HCT116 (cell line): ENCODE results near the gene UBE3D. TPM values are rescaled to one million over a fixed set of nuclear protein-coding genes. Genes with fewer than 3 reads are reported as not detected.
A peak's percentile ranks its signal among the peaks of the same experiment; 100 is the strongest.

Source experiments
- ATAC-seq: fragments of 200-7000 bp; cut with Tn5 transposase; 2 replicates; pipeline ENCODE4 v1.9.1; 2020; ENCODE audit warnings: mild to moderate bottlenecking, moderate library complexity
- BruUV-seq: library from RNA; stranded (reverse); fragments of 400-500 nt; replicated peaks from 2 replicates; lab custom pipeline; 2021; lab: Mats Ljungman, UMichigan
- CTCF ChIA-PET: fragments of 300-600 bp; sonication (Branson Sonifier 250); formaldehyde crosslinking; loops from one replicate; lab custom pipeline; 2021; ENCODE audit warnings: antibody characterized with exemption; lab: Charles Lee
- POLR2A ChIA-PET: fragments of 300-600, 350-600 bp; sonication (Branson Sonifier 250); formaldehyde crosslinking; loops from one replicate; lab custom pipeline; 2021; ENCODE audit warnings: antibody characterized with exemption; lab: Charles Lee
- RAD21 ChIA-PET, 2 experiments: fragments of 300-600 bp; sonication (Branson Sonifier 250); formaldehyde crosslinking; loops; one replicate each; lab custom pipeline; 2023; ENCODE audit warnings: low total read pairs in 2 of 2; ENCODE audit not compliant: uncharacterized antibody in 2 of 2, unreplicated experiment in 2 of 2, low non-redundant PET in 1 of 2; lab: Charles Lee
- DNase-seq: peaks from one replicate; pipeline ENCODE4 v3.0.0-alpha.2; 2010; ENCODE audit warnings: low read depth, low spot score
- H2AFZ ChIP-seq: fragments of 200-600 bp; shearing (Covaris generic), sonication (generic); 2 replicates; pipeline ENCODE4 v1.6.1; 2017; ENCODE audit warnings: low read depth, mixed run types, mixed read lengths, antibody characterized with exemption, low read length; ENCODE audit not compliant: poor library complexity, severe bottlenecking
- H3K27ac ChIP-seq: 2 replicates; pipeline ENCODE4 v1.5.1; 2012; ENCODE audit warnings: low read depth, low read length
- H3K27me3 ChIP-seq: fragments of 200-600 bp; sonication (generic); 2 replicates; pipeline ENCODE4 v1.6.1; 2016; ENCODE audit warnings: mixed run types, low read length, mixed read lengths; ENCODE audit not compliant: insufficient read depth
- H3K36me3 ChIP-seq, 2 experiments: fragments of 200-500 bp in 1 of 2; fragments of 200-600 bp in 1 of 2; sonication (Bioruptor generic) in 1 of 2; sonication (generic) in 1 of 2; 2 replicates each; pipeline versions ENCODE4 v1.5.1 to v1.6.1; 2014 to 2016; ENCODE audit warnings: low read length in 2 of 2, inconsistent platforms in 1 of 2, mixed read lengths in 1 of 2, mixed run types in 1 of 2; ENCODE audit not compliant: insufficient read depth in 2 of 2, control insufficient read depth in 1 of 2
- H3K4me1 ChIP-seq, 2 experiments: fragments of 200-600 bp in 1 of 2; sonication (generic) in 1 of 2; 2 replicates each; pipeline versions ENCODE4 v1.5.1 to v1.6.1; 2012 to 2017; ENCODE audit warnings: low read length in 2 of 2, inconsistent platforms in 1 of 2, mild to moderate bottlenecking in 1 of 2, mixed read lengths in 1 of 2, mixed run types in 1 of 2, moderate library complexity in 1 of 2; ENCODE audit not compliant: insufficient read depth in 2 of 2, control insufficient read depth in 1 of 2
- H3K4me2 ChIP-seq: fragments of 200-600 bp; sonication (generic); 2 replicates; pipeline ENCODE4 v1.6.1; 2017; ENCODE audit warnings: mixed run types, low read length, mixed read lengths
- H3K4me3 ChIP-seq, 2 experiments: fragments of 200-600 bp in 1 of 2; sonication (generic) in 1 of 2; replicated peaks in 1 of 2; 2 replicates each; pipeline ENCODE4 v1.5.1; 2011 to 2016; ENCODE audit warnings: low read length in 2 of 2, control low read depth in 1 of 2, low read depth in 1 of 2, mild to moderate bottlenecking in 1 of 2, mixed read lengths in 1 of 2, mixed run types in 1 of 2
- H3K79me2 ChIP-seq: fragments of 200-600 bp; sonication (generic); 2 replicates; pipeline ENCODE4 v1.6.1; 2017; ENCODE audit warnings: mild to moderate bottlenecking, mixed run types, low read length, moderate library complexity, mixed read lengths; ENCODE audit not compliant: insufficient read depth
- H3K9ac ChIP-seq: fragments of 200-600 bp; sonication (generic); 2 replicates; pipeline ENCODE4 v1.6.1; 2016; ENCODE audit warnings: low read length, mixed read lengths
- H3K9me2 ChIP-seq: fragments of 200-600 bp; sonication (generic), shearing (Covaris generic); 2 replicates; pipeline ENCODE4 v1.6.1; 2017; ENCODE audit warnings: mixed run types, mild to moderate bottlenecking, moderate library complexity; ENCODE audit not compliant: insufficient read depth
- H3K9me3 ChIP-seq, 2 experiments: fragments of 200-500 bp in 1 of 2; fragments of 200-600 bp in 1 of 2; sonication (Bioruptor generic) in 1 of 2; sonication (generic) in 1 of 2; 2 replicates each; pipeline ENCODE4 v1.6.1; 2014 to 2017; ENCODE audit warnings: low read length in 2 of 2, mixed read lengths in 2 of 2, inconsistent platforms in 1 of 2, low read depth in 1 of 2, mild to moderate bottlenecking in 1 of 2, mixed run types in 1 of 2, moderate library complexity in 1 of 2; ENCODE audit not compliant: control insufficient read depth in 1 of 2, insufficient read depth in 1 of 2
- H4K20me1 ChIP-seq: fragments of 200-600 bp; sonication (generic), shearing (Covaris generic); 2 replicates; pipeline ENCODE4 v1.6.1; 2017; ENCODE audit warnings: mixed run types, mild to moderate bottlenecking, moderate library complexity; ENCODE audit not compliant: insufficient read depth
- CBX3 ChIP-seq: IDR thresholded peaks from 2 replicates; pipeline ENCODE4 v1.6.1; 2012; ENCODE audit warnings: low read depth
- CTCF ChIP-seq, 3 experiments: fragments of 200-600 bp in 1 of 3; sonication (generic) in 1 of 3; IDR thresholded peaks in 2 of 3; conservative IDR thresholded peaks in 1 of 3; 2 replicates each; pipeline ENCODE4 v1.5.1; 2012 to 2017; ENCODE audit warnings: low read depth in 2 of 3, low read length in 2 of 3, antibody characterized with exemption in 1 of 3, borderline replicate concordance in 1 of 3, control low read depth in 1 of 3, mild to moderate bottlenecking in 1 of 3, mixed read lengths in 1 of 3, mixed run types in 1 of 3, moderate library complexity in 1 of 3; ENCODE audit not compliant: insufficient read depth in 1 of 3
- EGR1 ChIP-seq: IDR thresholded peaks from 2 replicates; pipeline ENCODE4 v1.6.1; 2012; ENCODE audit warnings: low read depth
- ELF1 ChIP-seq: IDR thresholded peaks from 2 replicates; pipeline ENCODE4 v1.6.1; 2012; ENCODE audit warnings: low read depth, borderline replicate concordance
- EZH2 ChIP-seq: fragments of 200-600 bp; sonication (generic); IDR thresholded peaks from 2 replicates; pipeline ENCODE4 v1.6.1; 2017; ENCODE audit warnings: antibody characterized with exemption, mixed run types
- EZH2phosphoT487 ChIP-seq: fragments of 200-600 bp; IDR thresholded peaks from 2 replicates; pipeline ENCODE4 v1.6.1; 2018; ENCODE audit warnings: antibody characterized with exemption, borderline replicate concordance
- FOSL1 ChIP-seq: IDR thresholded peaks from 2 replicates; pipeline ENCODE4 v1.6.1; 2012; ENCODE audit warnings: low read depth
- JUND ChIP-seq: IDR thresholded peaks from 2 replicates; pipeline ENCODE4 v1.6.1; 2012
- POLR2A ChIP-seq: IDR thresholded peaks from 2 replicates; pipeline ENCODE4 v1.7.0; 2011; ENCODE audit warnings: borderline replicate concordance; ENCODE audit not compliant: insufficient read depth, insufficient read length; ENCODE audit errors: extremely low read depth
- POLR2AphosphoS5 ChIP-seq: IDR thresholded peaks from 2 replicates; pipeline ENCODE4 v1.6.1; 2011; ENCODE audit warnings: mild to moderate bottlenecking, low read depth, low read length, moderate library complexity
- RAD21 ChIP-seq: IDR thresholded peaks from 2 replicates; pipeline ENCODE4 v1.6.1; 2012; ENCODE audit warnings: low read depth, mild to moderate bottlenecking
- SIN3A ChIP-seq: IDR thresholded peaks from 2 replicates; pipeline ENCODE4 v1.6.1; 2012; ENCODE audit warnings: low read depth
- SP1 ChIP-seq: IDR thresholded peaks from 2 replicates; pipeline ENCODE4 v1.6.1; 2012; ENCODE audit warnings: low read depth
- TCF7L2 ChIP-seq: IDR thresholded peaks from 2 replicates; pipeline ENCODE4 v1.7.0; 2011; ENCODE audit warnings: borderline replicate concordance, inconsistent platforms; ENCODE audit not compliant: insufficient read depth, insufficient read length; ENCODE audit errors: extremely low read depth
- ZNF274 ChIP-seq: fragments of 200-500 bp; sonication (Bioruptor generic); IDR thresholded peaks from 2 replicates; pipeline ENCODE4 v1.6.1; 2014; ENCODE audit warnings: mild to moderate bottlenecking, low read depth, low read length, inconsistent platforms
- intact Hi-C: fragments of 100-400 bp; cut with micrococcal nuclease; formaldehyde crosslinking; loops from 2 replicates; pipeline ENCODE4 v1.10.0; 2022
- total RNA-seq: library from RNA; stranded (reverse); gene quantifications from one replicate; pipeline ENCODE4 v1.2.1, GENCODE V29; 2021; ENCODE audit not compliant: unreplicated experiment
- TF ChIP-seq, protein P1 (sequence below): IDR thresholded peaks from 2 replicates; pipeline ENCODE4 v1.6.1; 2012; ENCODE audit warnings: low read depth
- TF ChIP-seq, protein P2 (sequence below): IDR thresholded peaks from 2 replicates; pipeline ENCODE4 v1.6.1; 2012

Gene UBE3D
- total RNA-seq, 1 experiment from 2014 or later: 9.0 TPM

- TF ChIP-seq ELF1: no peak
- TF ChIP-seq EZH2: no peak
- peak; percentile 44 for TF ChIP-seq TCF7L2
- TF ChIP-seq CBX3: no peak
- peak; percentile 21; the same call in 1 of the 2 replicates for TF ChIP-seq SP1
- peak; percentile 52; the same call in 1 of the 2 replicates for TF ChIP-seq FOSL1
- H3K27ac ChIP-seq: peak overlapping the region; percentile 46; the same call in 1 of the 2 replicates
- CTCF ChIA-PET: no interaction called here
These were observed 203.1 kb downstream of the UBE3D start for GRCh38 chr6:82862543-82862942.

GRCh38 chr6:82861121-82861520 is 204.5 kb downstream of the UBE3D start:
- Histone ChIP-seq H3K27me3 (no peaks in the 10 kb centered on the region), H2AFZ (no peak overlapping the region), H3K9me3 (no peaks in the 10 kb centered on the region), H4K20me1 (no peaks in the 10 kb centered on the region), H3K27ac (no peak overlapping the region), H3K4me2 (peak overlapping the region; percentile 1; the same call in 1 of the 2 replicates), H3K4me1 (peaks cover 20 to 27% of the 10 kb centered on the region in 2 experiments), H3K79me2 (no peaks in the 10 kb centered on the region), H3K4me3 (no peak overlapping the region), H3K9me2 (no peaks in the 10 kb centered on the region), H3K36me3 (no peaks in the 10 kb centered on the region), H3K9ac (no peak overlapping the region)
- CTCF ChIA-PET: no interaction called here
- ATAC-seq: peak; percentile 43
- RAD21 ChIA-PET: no interaction called here
- no peak for DNase-seq
- intact Hi-C loops: no loop called here
- no TSS peak for BruUV-seq
- POLR2A ChIA-PET: no interaction called here
- TF ChIP-seq POLR2A: no peak
- TF ChIP-seq POLR2AphosphoS5: no peak
- TF ChIP-seq EZH2: no peak
- TF ChIP-seq JUND: no peak
- TF ChIP-seq, protein P1, sequence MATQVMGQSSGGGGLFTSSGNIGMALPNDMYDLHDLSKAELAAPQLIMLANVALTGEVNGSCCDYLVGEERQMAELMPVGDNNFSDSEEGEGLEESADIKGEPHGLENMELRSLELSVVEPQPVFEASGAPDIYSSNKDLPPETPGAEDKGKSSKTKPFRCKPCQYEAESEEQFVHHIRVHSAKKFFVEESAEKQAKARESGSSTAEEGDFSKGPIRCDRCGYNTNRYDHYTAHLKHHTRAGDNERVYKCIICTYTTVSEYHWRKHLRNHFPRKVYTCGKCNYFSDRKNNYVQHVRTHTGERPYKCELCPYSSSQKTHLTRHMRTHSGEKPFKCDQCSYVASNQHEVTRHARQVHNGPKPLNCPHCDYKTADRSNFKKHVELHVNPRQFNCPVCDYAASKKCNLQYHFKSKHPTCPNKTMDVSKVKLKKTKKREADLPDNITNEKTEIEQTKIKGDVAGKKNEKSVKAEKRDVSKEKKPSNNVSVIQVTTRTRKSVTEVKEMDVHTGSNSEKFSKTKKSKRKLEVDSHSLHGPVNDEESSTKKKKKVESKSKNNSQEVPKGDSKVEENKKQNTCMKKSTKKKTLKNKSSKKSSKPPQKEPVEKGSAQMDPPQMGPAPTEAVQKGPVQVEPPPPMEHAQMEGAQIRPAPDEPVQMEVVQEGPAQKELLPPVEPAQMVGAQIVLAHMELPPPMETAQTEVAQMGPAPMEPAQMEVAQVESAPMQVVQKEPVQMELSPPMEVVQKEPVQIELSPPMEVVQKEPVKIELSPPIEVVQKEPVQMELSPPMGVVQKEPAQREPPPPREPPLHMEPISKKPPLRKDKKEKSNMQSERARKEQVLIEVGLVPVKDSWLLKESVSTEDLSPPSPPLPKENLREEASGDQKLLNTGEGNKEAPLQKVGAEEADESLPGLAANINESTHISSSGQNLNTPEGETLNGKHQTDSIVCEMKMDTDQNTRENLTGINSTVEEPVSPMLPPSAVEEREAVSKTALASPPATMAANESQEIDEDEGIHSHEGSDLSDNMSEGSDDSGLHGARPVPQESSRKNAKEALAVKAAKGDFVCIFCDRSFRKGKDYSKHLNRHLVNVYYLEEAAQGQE: no peak
- TF ChIP-seq, protein P2, sequence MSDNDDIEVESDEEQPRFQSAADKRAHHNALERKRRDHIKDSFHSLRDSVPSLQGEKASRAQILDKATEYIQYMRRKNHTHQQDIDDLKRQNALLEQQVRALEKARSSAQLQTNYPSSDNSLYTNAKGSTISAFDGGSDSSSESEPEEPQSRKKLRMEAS: no peak
- no peak for TF ChIP-seq EGR1
- no peak for TF ChIP-seq RAD21
- no peak for TF ChIP-seq ZNF274
- no peak for TF ChIP-seq ELF1
- TF ChIP-seq CTCF (IDR thresholded peaks at IDR 0.05 in 2 of 3, conservative IDR thresholded peaks at IDR 0.05 in 1 of 3; ENCODE audit: borderline replicate concordance in 1 of 3, insufficient read depth in 1 of 3, low read depth in 2 of 3, low read length in 2 of 3): no peak
- TF ChIP-seq SIN3A: no peak
- TF ChIP-seq EZH2phosphoT487: no peak

More at GRCh38 chr6:82862543-82862942, 203.1 kb downstream of the UBE3D start:
- RAD21 ChIA-PET: no interaction called here
- peak; percentile 35 for DNase-seq
- Histone ChIP-seq H3K4me2 (peak overlapping the region; percentile 65), H3K9me2 (no peaks in the 10 kb centered on the region), H3K9me3 (no peaks in the 10 kb centered on the region), H3K4me3 (peak overlapping the region in 1 of 2 experiments; percentile 33; a peak in 1 of 4 replicates), H3K79me2 (no peaks in the 10 kb centered on the region), H3K9ac (no peak overlapping the region), H3K36me3 (no peaks in the 10 kb centered on the region), H3K4me1 (peaks cover 20 to 27% of the 10 kb centered on the region in 2 experiments), H4K20me1 (no peaks in the 10 kb centered on the region), H2AFZ (peak overlapping the region; percentile 51), H3K27me3 (no peaks in the 10 kb centered on the region)
- BruUV-seq: no TSS peak
- ATAC-seq: peak; percentile 79
- POLR2A ChIA-PET: no interaction called here
- intact Hi-C loops: no loop called here
